ENCODE data around the gene CADM4.
"Not testable (repeated sequence)": the region's sequence is repeated elsewhere in the genome, so short reads cannot be mapped to it uniquely, and the experiment has no call there.

CADM4 gene

DNA sequence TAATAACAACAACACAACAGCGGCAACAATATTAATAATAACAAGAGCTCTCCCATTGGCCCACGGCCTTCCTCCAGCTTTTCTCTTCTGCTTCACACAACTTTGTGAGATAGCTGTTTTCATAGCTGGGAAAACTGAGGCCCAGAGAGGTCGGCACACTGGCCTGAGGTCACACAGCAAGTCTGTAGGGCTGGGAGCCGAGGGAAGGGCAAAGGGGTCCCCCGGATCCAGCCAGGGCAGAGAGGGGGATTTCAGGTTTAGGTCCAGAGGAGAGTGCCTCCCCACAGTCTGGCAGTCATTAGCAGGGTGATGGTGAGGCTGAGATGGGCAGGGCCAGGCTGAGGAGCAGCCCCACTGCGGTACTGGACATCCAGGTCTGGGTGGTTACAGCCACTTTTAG lies 9.0 kb upstream of the CADM4 start:
- Histone ChIP-seq H3K27ac (ENCODE audit: insufficient read depth, low read depth, low read length, poor library complexity, severe bottlenecking) (no peak overlapping the region), H3K4me1 (ENCODE audit: control insufficient read depth, insufficient read depth, low read length) (no peaks in the 10 kb centered on the region), H3K4me3 (ENCODE audit: insufficient read depth, low read depth, low read length) (no peak overlapping the region), H3K9me3 (ENCODE audit: control insufficient read depth, low read length) (no peaks in the 10 kb centered on the region), H3K27me3 (ENCODE audit: control insufficient read depth, insufficient read depth, low read length, poor library complexity, severe bottlenecking) (no peaks in the 10 kb centered on the region), H3K36me3 (ENCODE audit: control insufficient read depth, insufficient read depth, low read length) (peaks cover 7% of the 10 kb centered on the region)
- 94 to 96% methylated on average over 6 of the region's 6 CpGs for WGBS, 2 experiments

DNA sequence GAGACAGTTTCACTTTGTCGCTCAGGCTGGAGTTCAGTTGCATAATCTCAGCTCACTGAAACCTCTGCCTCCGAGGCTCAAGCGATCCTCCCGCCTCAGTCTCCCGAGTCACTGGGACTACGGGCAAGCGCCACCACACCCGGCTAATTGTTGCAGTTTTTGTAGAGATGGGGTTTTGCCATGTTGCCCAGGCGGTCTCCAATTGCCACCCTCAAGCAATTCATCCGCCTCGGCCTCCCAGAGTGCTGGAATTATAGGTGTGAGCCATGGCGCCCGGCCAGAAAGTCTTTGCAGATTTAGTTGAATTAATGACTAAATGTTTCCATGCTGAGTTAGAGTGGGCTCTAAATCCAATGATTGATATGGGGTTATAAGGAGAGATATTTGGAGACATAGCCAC lies 4.5 kb upstream of the CADM4 start:
- WGBS, 2 experiments, result 84 to 94% methylated on average over 13 of the region's 13 CpGs
- H3K27me3 ChIP-seq (ENCODE audit: control insufficient read depth, insufficient read depth, low read length, poor library complexity, severe bottlenecking), result peaks cover 28% of the 10 kb centered on the region
- H3K4me3 ChIP-seq (ENCODE audit: insufficient read depth, low read depth, low read length), result no peak overlapping the region
- no peaks in the 10 kb centered on the region for H3K9me3 ChIP-seq (ENCODE audit: control insufficient read depth, low read length)
- H3K36me3 ChIP-seq (ENCODE audit: control insufficient read depth, insufficient read depth, low read length), result peaks cover 3% of the 10 kb centered on the region
- no peak overlapping the region for H3K27ac ChIP-seq (ENCODE audit: insufficient read depth, low read depth, low read length, poor library complexity, severe bottlenecking)
- H3K4me1 ChIP-seq (ENCODE audit: control insufficient read depth, insufficient read depth, low read length), result no peaks in the 10 kb centered on the region

DNA sequence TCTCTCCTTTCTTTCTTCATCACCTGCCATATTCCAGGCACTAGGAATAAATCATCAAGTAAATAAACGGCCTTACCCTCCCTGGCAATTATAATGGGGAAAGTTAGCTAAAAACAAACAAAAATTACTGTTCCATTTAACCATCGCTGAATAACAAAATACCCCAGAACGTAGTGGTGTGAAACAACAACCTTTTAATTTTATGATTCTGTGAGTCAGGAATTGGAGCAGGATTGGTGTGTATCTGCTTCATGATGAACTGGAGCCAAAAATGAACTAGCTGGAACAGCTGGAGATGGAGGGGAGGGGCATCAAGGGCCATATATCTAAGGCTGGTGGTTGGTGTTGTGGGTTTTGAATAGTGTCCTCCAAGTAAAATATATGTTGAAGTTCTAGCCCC lies 3.7 kb upstream of the CADM4 start:
- 88 to 100% methylated on average over 3 of the region's 3 CpGs for WGBS, 2 experiments
- H3K36me3 ChIP-seq (ENCODE audit: control insufficient read depth, insufficient read depth, low read length), result peaks cover 3% of the 10 kb centered on the region
- no peak overlapping the region for H3K4me3 ChIP-seq (ENCODE audit: insufficient read depth, low read depth, low read length)
- H3K4me1 ChIP-seq (ENCODE audit: control insufficient read depth, insufficient read depth, low read length), result peaks cover 8% of the 10 kb centered on the region
- H3K27ac ChIP-seq (ENCODE audit: insufficient read depth, low read depth, low read length, poor library complexity, severe bottlenecking), result no peak overlapping the region
- peaks cover 36% of the 10 kb centered on the region for H3K27me3 ChIP-seq (ENCODE audit: control insufficient read depth, insufficient read depth, low read length, poor library complexity, severe bottlenecking)
- no peaks in the 10 kb centered on the region for H3K9me3 ChIP-seq (ENCODE audit: control insufficient read depth, low read length)

DNA sequence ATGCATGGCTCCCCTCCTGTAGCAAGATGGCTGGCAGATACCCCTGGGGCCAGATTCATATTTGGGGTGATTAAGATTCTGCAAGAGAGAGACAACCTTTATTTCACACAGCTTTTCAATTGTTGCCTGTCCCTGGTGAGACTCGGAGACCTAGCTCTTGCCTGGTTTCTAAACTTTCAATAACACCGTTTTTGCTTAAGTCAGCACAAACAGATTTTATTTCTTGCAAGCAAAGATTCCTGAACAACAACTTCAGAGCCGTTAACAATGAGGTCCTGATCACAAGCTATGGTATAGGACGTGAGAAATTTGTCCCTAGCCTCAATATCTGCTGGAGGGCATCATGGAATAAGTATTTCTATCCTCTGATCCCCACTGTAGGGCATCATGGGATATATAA lies 2.9 kb upstream of the CADM4 start:
- Histone ChIP-seq H3K9me3 (ENCODE audit: control insufficient read depth, low read length) (no peaks in the 10 kb centered on the region), H3K27ac (ENCODE audit: insufficient read depth, low read depth, low read length, poor library complexity, severe bottlenecking) (no peak overlapping the region), H3K4me1 (ENCODE audit: control insufficient read depth, insufficient read depth, low read length) (peaks cover 8% of the 10 kb centered on the region), H3K27me3 (ENCODE audit: control insufficient read depth, insufficient read depth, low read length, poor library complexity, severe bottlenecking) (peaks cover 44% of the 10 kb centered on the region), H3K4me3 (ENCODE audit: insufficient read depth, low read depth, low read length) (no peak overlapping the region), H3K36me3 (ENCODE audit: control insufficient read depth, insufficient read depth, low read length) (peaks cover 3% of the 10 kb centered on the region)
- WGBS, 2 experiments, result 83 to 86% methylated on average over 4 of the region's 4 CpGs

DNA sequence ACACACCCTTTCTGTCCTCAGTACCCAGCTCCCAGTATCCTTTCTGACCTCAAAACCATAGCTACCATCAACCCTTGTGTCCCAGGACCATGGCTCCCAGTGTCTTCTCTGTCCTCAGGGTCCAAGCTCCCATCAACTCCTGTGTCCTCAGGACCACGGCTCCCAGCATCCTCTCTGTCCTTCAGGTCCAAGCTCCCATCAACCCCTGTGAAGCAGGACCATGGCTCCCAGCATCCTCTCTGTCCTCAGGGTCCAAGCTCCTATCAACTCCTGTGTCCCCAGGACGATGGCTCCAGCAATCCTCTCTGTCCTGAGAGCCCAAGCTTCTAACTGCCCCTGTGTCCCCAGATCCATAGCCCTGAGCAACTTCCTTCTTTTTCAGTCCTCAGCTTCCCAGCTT lies 1.7 kb upstream of the CADM4 start:
- no peak overlapping the region for H3K27ac ChIP-seq (ENCODE audit: insufficient read depth, low read depth, low read length, poor library complexity, severe bottlenecking)
- no peaks in the 10 kb centered on the region for H3K9me3 ChIP-seq (ENCODE audit: control insufficient read depth, low read length)
- H3K4me1 ChIP-seq (ENCODE audit: control insufficient read depth, insufficient read depth, low read length), result peaks cover 10% of the 10 kb centered on the region
- 73 to 74% methylated on average over 2 of the region's 2 CpGs for WGBS, 2 experiments
- no peaks in the 10 kb centered on the region for H3K36me3 ChIP-seq (ENCODE audit: control insufficient read depth, insufficient read depth, low read length)
- no peak overlapping the region for H3K4me3 ChIP-seq (ENCODE audit: insufficient read depth, low read depth, low read length)
- H3K27me3 ChIP-seq (ENCODE audit: control insufficient read depth, insufficient read depth, low read length, poor library complexity, severe bottlenecking), result peaks cover 46% of the 10 kb centered on the region

DNA sequence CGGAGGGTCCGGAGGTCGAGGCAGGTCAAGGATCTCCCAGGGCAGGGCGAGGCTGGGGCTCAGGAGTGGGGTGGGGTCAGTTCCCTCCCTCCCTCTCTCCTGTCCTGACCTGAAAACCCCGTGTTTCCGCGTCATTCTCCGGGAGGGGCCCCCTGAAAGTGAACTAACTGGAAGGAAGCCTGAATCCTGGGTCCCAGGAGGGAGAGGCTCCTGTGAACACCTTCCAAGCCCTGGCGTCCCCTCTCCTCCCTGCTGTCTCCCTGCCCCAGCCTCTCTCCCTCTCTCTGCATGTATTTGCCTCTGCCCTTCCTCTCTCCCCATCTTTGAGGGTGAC lies 741 bp upstream of the CADM4 start:
- peak overlapping the region; percentile 73 for H3K4me3 ChIP-seq (ENCODE audit: insufficient read depth, low read depth, low read length)
- 13 to 14% methylated on average over 9 of the region's 9 CpGs for WGBS, 2 experiments
- peaks cover 18% of the 10 kb centered on the region for H3K4me1 ChIP-seq (ENCODE audit: control insufficient read depth, insufficient read depth, low read length)
- no peaks in the 10 kb centered on the region for H3K36me3 ChIP-seq (ENCODE audit: control insufficient read depth, insufficient read depth, low read length)
- no peaks in the 10 kb centered on the region for H3K9me3 ChIP-seq (ENCODE audit: control insufficient read depth, low read length)
- no peak overlapping the region for H3K27ac ChIP-seq (ENCODE audit: insufficient read depth, low read depth, low read length, poor library complexity, severe bottlenecking)
- peaks cover 46% of the 10 kb centered on the region for H3K27me3 ChIP-seq (ENCODE audit: control insufficient read depth, insufficient read depth, low read length, poor library complexity, severe bottlenecking)

DNA sequence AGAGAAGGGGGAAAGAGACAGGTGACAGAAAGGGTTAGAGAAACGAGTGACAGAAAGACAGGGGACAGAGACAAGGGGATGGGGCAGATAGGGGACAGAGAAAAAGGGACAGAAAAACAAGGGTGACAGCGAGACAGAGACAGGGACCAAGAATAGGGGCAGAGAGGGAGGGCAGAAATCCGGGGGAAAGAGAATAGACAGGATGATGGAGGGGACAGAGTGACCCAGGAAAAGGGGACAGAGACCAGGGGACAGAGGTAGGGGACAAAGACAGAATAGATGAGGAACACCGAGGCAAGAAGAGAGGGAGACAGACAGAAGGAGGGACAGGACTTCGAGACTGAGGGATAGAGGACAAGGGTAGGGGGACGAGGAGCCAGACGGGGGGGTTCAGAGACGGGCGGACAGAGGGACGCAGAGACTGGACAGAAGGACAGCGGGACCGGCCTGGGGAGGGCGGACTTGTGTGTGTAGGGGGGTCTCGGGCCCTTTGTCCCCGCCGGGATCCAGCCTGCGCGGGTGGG lies 593 bp downstream of the CADM4 start:
- WGBS, 2 experiments, result 3 to 5% methylated on average over 18 of the region's 18 CpGs
- Histone ChIP-seq H3K36me3 (ENCODE audit: control insufficient read depth, insufficient read depth, low read length) (no peaks in the 10 kb centered on the region), H3K4me3 (ENCODE audit: insufficient read depth, low read depth, low read length) (peak overlapping the region; percentile 73), H3K27me3 (ENCODE audit: control insufficient read depth, insufficient read depth, low read length, poor library complexity, severe bottlenecking) (peaks cover 46% of the 10 kb centered on the region), H3K4me1 (ENCODE audit: control insufficient read depth, insufficient read depth, low read length) (peaks cover 23% of the 10 kb centered on the region), H3K9me3 (ENCODE audit: control insufficient read depth, low read length) (no peaks in the 10 kb centered on the region), H3K27ac (ENCODE audit: insufficient read depth, low read depth, low read length, poor library complexity, severe bottlenecking) (no peak overlapping the region)

DNA sequence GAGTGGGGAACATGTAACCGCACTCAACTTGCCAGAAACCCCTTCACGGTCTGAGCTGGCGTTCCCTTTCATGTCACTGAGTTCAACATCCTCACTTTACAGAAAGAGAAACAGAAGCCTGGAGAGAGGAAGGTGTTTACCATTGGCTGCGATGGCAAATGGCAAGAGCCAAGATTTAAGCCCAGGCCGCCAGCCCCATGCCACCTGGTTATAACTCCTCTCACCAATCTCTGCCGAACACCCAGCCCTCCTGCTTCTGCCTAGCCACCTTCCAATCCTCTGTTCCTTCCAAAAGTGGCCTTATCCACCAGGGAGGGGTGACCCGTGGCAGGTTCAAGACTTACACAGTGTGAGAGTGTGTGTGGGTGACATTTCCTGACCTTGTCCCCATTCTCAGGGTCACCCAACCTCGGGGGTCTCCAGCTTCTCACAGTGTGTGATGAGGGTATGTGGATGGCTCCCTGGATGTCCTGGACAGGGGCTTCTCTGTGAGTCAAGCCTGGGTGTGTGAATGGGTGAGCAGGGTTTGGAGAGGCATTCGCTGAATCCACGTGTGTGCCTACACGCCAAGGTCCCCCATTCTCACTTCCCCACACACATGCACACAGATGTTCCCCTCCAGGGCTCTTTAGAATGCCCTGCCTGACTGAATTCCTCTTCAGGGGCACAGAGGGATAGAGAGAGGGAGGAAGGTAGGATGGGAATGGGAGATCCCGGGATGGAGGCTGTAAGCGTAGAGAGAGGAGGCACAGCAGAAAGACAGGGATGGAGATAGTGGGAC lies 1.2 kb downstream of the CADM4 start:
- H3K36me3 ChIP-seq (ENCODE audit: control insufficient read depth, insufficient read depth, low read length), result no peaks in the 10 kb centered on the region
- WGBS, 2 experiments, result 81 to 85% methylated on average over 11 to 13 of the region's 13 CpGs
- no peaks in the 10 kb centered on the region for H3K9me3 ChIP-seq (ENCODE audit: control insufficient read depth, low read length)
- H3K27ac ChIP-seq (ENCODE audit: insufficient read depth, low read depth, low read length, poor library complexity, severe bottlenecking), result no peak overlapping the region
- H3K27me3 ChIP-seq (ENCODE audit: control insufficient read depth, insufficient read depth, low read length, poor library complexity, severe bottlenecking), result peaks cover 46% of the 10 kb centered on the region
- peak overlapping the region; percentile 73 for H3K4me3 ChIP-seq (ENCODE audit: insufficient read depth, low read depth, low read length)
- peaks cover 23% of the 10 kb centered on the region for H3K4me1 ChIP-seq (ENCODE audit: control insufficient read depth, insufficient read depth, low read length)

DNA sequence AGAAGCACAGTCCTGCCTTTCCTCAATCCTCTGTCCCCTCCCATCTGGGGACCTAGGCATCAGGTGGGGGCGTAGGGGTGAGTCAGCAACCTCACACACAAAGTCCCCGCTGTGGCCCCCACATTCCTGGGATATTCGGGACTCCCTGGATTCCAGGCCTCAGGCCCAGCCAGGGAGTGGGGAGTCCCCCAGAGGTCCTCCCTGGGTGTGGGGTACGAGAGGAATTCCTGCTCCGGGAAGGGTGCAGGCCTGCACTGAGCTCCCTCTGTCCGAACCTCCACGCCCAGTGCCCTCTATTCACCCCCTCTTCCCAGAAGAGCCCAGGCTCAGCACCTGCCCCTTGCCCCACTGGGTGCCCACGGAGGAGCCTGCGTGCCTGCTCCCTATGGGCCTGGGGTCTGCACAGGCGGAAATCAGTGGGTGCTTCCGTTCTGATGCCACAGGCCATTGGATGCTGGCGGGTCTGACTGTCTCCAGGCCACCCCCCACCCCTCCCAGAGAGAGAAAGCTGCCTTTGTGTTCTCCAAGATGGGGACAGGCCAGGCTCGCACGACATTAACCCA lies 3.4 kb downstream of the CADM4 start:
- Histone ChIP-seq H3K36me3 (ENCODE audit: control insufficient read depth, insufficient read depth, low read length) (no peaks in the 10 kb centered on the region), H3K4me1 (ENCODE audit: control insufficient read depth, insufficient read depth, low read length) (peaks cover 23% of the 10 kb centered on the region), H3K4me3 (ENCODE audit: insufficient read depth, low read depth, low read length) (peak overlapping the region; percentile 8), H3K27me3 (ENCODE audit: control insufficient read depth, insufficient read depth, low read length, poor library complexity, severe bottlenecking) (peaks cover 34% of the 10 kb centered on the region), H3K27ac (ENCODE audit: insufficient read depth, low read depth, low read length, poor library complexity, severe bottlenecking) (peak overlapping the region; percentile 59), H3K9me3 (ENCODE audit: control insufficient read depth, low read length) (no peaks in the 10 kb centered on the region)
- 55 to 58% methylated on average over 14 of the region's 14 CpGs for WGBS, 2 experiments

DNA sequence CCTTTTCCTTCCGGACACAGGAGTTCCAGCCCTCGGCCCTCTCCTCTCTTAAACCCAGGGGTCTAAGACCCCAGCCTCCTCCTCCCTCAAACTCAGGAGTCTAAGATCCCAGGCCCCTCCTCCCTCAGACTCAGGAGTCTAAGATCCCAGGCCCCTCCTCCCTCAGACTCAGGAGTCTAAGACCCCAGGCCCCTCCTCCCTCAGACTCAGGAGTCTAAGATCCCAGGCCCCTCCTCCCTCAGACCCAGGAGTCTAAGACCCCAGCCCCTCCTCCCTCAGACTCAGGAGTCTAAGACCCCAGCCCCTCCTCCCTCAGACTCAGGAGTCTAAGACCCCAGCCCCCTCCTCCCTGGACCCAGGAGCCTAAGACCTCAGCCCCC lies 4.1 kb downstream of the CADM4 start:
- H3K4me1 ChIP-seq (ENCODE audit: control insufficient read depth, insufficient read depth, low read length), result peaks cover 23% of the 10 kb centered on the region
- H3K9me3 ChIP-seq (ENCODE audit: control insufficient read depth, low read length); H3K36me3 ChIP-seq (ENCODE audit: control insufficient read depth, insufficient read depth, low read length): not testable (repeated sequence)
- H3K27ac ChIP-seq (ENCODE audit: insufficient read depth, low read depth, low read length, poor library complexity, severe bottlenecking), result peak overlapping the region; percentile 80
- peak overlapping the region; percentile 21 for H3K4me3 ChIP-seq (ENCODE audit: insufficient read depth, low read depth, low read length)
- peaks cover 27% of the 10 kb centered on the region for H3K27me3 ChIP-seq (ENCODE audit: control insufficient read depth, insufficient read depth, low read length, poor library complexity, severe bottlenecking)
- WGBS, 2 experiments, result 2% methylated on average over 2 of the region's 2 CpGs

Data from ectodermal cell (in vitro differentiated cells).